NOMO-1 treated with DMSO at 0.1 percent for 48 hours (cell line): ENCODE data around the gene PLEKHA5.
"Not testable (repeated sequence)": the region's sequence is repeated elsewhere in the genome, so short reads cannot be mapped to it uniquely, and the experiment has no call there.

ENCODE experiments used
- DNase-seq: peaks from one replicate; lab custom pipeline; 2025; ENCODE audit not compliant: unreplicated experiment; lab: John Stamatoyannopoulos, UW

PLEKHA5 gene

GRCh38 chr12:19200261-19200660 is 70.7 kb downstream of the PLEKHA5 start:
- DNase-seq: no peak

GRCh38 chr12:19201661-19202060 is 72.1 kb downstream of the PLEKHA5 start:
- DNase-seq: no peak

DNA sequence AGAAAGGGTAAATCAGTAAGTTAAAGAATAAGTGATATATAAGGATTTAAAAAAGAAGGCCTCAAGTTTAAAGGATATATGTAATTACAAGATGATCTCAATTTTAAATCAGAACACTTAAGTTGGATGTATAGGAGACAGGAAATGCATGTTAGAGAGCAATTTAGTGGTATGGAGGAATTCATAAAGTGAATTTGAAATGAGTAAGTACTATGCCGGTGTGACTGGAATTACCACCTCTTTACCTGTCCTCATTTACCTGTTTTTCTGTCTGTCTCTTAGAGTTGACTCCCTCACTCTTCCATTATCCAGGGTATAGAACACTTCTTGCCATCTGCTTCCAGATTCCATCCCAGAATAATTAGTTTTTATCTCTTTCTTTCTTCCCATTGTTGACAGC is 73.5 kb downstream of the PLEKHA5 start:
- no peak for DNase-seq

DNA sequence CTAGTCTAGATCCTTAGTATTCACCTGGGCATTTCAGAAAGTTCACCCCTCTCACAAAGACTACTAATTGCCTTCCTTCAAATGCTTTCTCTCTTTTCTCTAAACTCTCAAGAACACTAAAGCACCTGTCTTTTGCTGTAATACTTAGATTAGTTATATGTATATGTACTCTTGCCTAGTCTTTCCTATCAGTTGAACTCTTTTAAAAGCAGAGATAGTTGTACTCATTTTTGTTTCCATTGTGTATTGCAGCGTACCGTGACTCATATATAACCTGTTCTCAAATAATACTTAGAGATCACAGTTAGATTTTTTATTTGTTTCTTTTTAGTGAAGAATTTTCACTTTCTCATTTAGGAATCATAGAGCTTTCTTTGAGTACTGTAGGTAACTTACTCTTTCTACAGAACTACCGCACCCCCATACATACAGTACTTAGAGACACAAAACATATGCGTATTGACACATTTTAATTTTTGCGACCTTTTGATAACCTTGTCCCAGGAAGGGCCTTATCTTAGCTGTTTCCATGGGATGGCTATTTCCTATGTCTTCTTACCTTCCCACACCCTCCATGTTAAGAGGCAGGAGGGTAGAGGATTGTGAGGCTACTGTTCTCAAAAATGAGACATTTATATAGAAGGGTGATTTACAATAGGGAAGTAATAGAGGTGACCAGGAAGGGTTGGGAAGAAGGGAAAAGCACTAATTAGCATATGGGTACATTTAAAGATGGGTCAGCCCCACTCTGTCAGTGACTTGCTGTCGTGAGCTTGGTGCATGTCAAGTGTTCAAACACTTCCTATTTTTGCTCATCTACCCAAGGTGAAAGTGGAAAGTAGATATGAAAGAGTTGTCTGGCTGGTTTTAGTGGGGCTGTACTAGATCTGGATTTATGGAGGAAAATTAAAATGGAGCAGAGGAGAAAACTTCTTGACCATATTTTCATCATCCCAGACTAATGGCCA is 74.3 kb downstream of the PLEKHA5 start:
- DNase-seq: peak; percentile 5

- no peak for DNase-seq
Observed at GRCh38 chr12:19205120-19205519, 75.6 kb downstream of the PLEKHA5 start.

- no peak for DNase-seq
Observed at GRCh38 chr12:19206493-19207077, 77.1 kb downstream of the PLEKHA5 start.

- DNase-seq: no peak
Observed at GRCh38 chr12:19208456-19208855, 78.9 kb downstream of the PLEKHA5 start.

DNA sequence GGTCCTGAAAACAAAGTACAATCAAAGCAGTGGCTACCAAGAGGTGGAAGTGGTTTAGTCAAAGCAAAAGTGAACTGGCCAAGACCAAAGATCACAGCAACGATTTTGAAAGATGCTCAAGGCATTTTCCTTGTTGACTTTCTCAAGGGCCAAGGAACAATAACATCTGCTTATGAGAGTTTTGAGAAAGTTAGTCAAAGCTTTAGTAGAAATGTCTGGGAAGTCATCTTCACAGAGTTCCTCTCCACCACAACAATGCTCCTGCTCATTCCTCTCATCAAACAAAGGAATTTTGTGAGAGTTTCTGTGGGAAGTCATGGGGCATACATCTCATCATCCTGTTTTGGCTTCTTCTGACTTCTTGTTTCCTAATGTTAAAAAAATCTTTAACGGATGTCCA is 80.1 kb downstream of the PLEKHA5 start:
- no peak for DNase-seq

DNA sequence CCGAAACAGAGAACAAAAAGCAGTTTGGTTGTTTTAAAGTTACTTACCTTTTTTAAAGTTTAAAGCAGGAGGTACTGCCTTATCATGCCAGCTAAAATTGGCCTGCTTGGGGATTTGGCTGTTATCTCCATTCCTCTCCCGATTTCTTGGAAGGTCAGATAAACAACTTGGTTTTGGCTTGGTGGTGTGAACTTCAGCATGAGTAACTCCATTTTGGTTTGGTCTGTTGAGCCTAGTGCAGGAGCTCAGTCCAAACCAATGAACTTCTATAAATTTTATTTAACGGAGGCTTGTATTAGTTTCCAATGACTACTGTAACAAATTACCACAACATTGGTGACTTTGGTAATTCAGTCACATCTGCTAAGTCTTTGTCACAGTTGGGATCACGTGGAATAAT is 82.3 kb downstream of the PLEKHA5 start:
- no peak for DNase-seq

GRCh38 chr12:19212245-19212644 is 82.7 kb downstream of the PLEKHA5 start:
- no peak for DNase-seq

- no peak for DNase-seq
Observed at GRCh38 chr12:19214020-19214419, 84.5 kb downstream of the PLEKHA5 start.

DNA sequence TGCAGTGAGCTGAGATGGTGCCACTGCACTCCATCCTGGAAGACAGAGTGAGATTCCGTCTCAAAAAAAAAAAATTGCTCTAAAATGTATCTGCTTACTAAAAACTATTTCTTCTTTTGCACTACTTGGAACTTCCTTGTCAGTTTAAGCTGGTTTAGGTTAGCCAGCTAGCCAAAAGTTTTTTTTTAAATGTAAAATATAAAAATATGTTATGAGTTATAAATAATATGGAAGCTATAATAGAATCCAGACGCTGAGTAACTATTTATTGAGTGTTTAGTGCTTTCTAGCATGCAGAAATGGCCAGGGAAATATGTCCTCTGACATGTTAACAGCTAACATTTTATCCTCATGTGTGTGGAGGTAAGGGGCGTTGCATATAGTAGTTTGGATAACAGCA is 85.6 kb downstream of the PLEKHA5 start:
- DNase-seq: no peak

GRCh38 chr12:19217446-19217845 is 87.9 kb downstream of the PLEKHA5 start:
- DNase-seq: no peak

- DNase-seq: no peak
Observed at GRCh38 chr12:19220205-19220604, 90.7 kb downstream of the PLEKHA5 start.

DNA sequence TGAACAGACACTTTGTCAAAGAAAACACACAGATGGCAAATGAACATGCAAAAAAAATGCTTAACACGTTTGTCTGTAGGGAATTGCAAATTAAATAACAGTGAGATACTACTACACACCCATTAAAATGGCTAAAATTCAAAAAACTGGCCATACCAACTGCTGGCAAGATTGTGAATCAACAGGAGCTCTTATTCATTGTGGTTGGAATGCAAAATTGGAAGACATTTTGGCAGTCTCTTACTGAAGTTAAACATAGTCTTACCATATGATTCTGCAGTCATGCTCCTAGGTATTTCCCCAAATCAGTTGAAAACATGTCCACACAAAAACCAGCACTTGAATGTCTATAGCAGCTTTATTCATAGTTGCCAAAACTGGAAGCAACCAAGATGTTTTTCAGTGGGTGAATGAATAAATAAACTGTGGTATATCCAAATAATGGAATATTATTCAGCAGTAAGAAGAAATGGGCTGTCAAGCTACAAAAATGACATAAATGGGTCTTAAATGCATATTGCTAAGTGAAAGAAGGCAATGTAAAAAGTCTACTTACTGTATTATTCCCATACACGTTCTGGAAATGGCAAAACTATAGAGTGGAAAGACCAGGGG is 91.4 kb downstream of the PLEKHA5 start:
- DNase-seq: no peak

DNA sequence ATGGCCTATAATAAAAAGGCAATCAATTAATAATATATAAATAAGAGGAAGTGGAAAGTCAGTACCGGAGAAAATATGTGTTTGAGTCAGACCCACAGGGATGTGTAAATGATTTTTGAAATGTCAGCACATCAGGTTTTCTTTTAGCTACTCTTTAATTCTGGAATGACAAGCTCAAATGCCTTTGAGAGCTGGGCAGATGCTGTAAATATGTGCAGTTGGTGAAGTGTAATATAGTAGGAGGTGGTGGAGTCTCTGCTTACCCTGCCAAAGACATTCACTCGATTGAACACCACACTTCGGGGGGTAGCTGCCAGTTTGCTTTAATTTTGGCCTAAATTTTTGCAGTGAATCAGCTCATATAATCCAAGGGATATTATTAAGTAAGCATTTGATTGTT is 93.0 kb downstream of the PLEKHA5 start:
- DNase-seq: no peak

DNA sequence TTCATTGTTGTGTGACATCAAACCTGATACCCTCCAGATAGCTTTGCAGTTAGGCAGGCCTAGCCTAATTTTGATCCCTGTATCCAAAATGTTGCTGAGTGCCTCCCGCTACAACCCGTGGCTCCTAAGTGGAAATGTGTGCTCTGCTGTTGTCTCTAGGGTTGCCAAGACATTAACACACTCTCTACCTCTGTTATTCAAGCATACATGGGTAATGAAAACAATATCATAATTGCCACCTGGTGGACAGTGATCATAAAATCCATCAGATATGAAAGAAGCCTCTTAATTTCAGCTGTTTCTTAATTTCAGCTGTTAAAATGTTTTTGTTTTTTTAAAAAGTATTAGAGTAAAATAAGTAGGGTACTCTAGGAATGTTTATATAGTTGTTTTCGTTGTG is 93.5 kb downstream of the PLEKHA5 start:
- peak; percentile 17 for DNase-seq

- no peak for DNase-seq
Observed at GRCh38 chr12:19223695-19224094, 94.2 kb downstream of the PLEKHA5 start.

DNA sequence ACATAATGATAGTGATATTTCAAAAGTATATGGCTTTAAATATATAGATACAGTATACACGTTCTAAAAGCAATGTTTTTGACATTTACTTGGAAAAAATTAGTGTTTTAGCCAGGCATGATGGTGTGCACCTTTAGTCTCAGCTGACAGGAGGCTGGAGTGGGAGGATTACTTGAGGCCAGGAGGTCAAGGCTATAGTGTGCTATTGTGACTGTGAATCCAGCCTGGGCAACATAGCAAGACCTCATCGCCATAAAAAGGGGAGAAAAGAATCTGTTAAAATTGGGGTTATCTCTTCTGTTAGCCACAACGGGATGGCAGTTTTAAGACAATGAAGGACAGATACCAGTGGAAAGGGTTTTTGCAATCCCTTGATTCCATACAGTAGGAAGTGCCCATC is 95.2 kb downstream of the PLEKHA5 start:
- no peak for DNase-seq

DNA sequence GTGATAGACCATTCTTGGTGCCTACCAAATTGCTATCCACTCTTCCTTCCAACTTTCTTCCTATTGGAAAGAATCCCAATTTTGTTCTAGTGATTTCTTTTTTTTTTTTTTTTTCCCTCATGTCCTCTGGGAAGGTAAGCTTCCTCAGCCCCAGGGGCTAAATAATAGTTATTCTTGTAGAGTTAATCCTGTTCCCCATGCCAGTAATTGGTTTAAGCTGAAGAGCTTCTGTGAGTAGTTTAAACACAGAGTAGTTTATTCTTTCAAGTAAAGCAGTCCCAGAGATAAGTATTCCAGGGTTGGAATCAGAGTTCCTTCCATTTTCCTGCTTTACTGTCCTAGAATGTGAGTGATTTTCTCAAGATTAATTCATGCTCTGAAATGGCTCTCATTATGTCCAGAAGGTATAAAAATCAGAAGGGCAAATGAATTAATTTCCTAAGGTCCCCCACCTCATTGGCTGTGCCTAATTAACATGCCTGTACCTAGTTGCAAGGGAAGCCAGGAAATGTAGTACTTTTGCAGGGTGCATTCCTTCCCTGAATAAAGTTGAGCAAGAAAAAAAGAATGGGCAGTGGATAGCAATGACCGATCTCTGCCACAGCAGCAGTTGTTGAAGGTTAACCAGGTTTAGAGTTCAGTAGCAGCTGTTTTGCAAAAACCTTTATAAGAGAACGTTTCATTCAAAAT is 97.8 kb downstream of the PLEKHA5 start:
- DNase-seq: no peak

- DNase-seq: no peak
Observed at GRCh38 chr12:19227880-19228210, 98.3 kb downstream of the PLEKHA5 start.

GRCh38 chr12:19229021-19229420 is 99.5 kb downstream of the PLEKHA5 start:
- DNase-seq: not testable (repeated sequence)
